Stimulated activated CD4-positive, alpha-beta T cell treated with anti-CD3 and anti-CD28 coated beads, Interleukin-1b, Interleukin-23, amount 100 ng/mL, for 1 hour (primary cell): Measurements from ENCODE around the gene RGS3.

Experiments
- DNase-seq, 2 donors: peaks; one replicate each; pipeline ENCODE4 v3.0.0-alpha.2; 2020; ENCODE audit warnings: low read depth in 2 of 2

Gene RGS3

GRCh38 chr9:113511856-113512761 is 48.6 kb downstream of the RGS3 start:
- peak; percentile 25 to 41 for DNase-seq

GRCh38 chr9:113513111-113513510 is 49.6 kb downstream of the RGS3 start:
- no peak for DNase-seq

GRCh38 chr9:113513536-113513935 is 50.0 kb downstream of the RGS3 start:
- DNase-seq, result no peak

- DNase-seq, result no peak
Measured at GRCh38 chr9:113514061-113514460, 50.5 kb downstream of the RGS3 start.

GRCh38 chr9:113514748-113515147 is 51.2 kb downstream of the RGS3 start:
- DNase-seq, result no peak

GRCh38 chr9:113515862-113516261 is 52.3 kb downstream of the RGS3 start:
- DNase-seq, result no peak

GRCh38 chr9:113516840-113517577 is 53.5 kb downstream of the RGS3 start:
- peak; percentile 29 to 50 for DNase-seq

- DNase-seq, result no peak
Measured at GRCh38 chr9:113519426-113520108, 56.0 kb downstream of the RGS3 start.

- DNase-seq, result peak; percentile 10 to 34
Measured at GRCh38 chr9:113520109-113520642, 56.6 kb downstream of the RGS3 start.

GRCh38 chr9:113521693-113522255 is 58.2 kb downstream of the RGS3 start:
- DNase-seq, result no peak

- DNase-seq, result no peak
Measured at GRCh38 chr9:113522419-113522818, 58.9 kb downstream of the RGS3 start.

- no peak for DNase-seq
Measured at GRCh38 chr9:113522858-113523257, 59.3 kb downstream of the RGS3 start.

- DNase-seq, result peak; percentile 32 to 36
Measured at GRCh38 chr9:113523421-113524141, 60.1 kb downstream of the RGS3 start.

- no peak for DNase-seq
Measured at GRCh38 chr9:113524468-113524867, 60.9 kb downstream of the RGS3 start.

GRCh38 chr9:113525205-113525604 is 61.7 kb downstream of the RGS3 start:
- DNase-seq, result no peak

- DNase-seq, result no peak
Measured at GRCh38 chr9:113525831-113526230, 62.3 kb downstream of the RGS3 start.

- DNase-seq, result no peak
Measured at GRCh38 chr9:113526231-113526746, 62.8 kb downstream of the RGS3 start.

- DNase-seq, result no peak
Measured at GRCh38 chr9:113526841-113527240, 63.3 kb downstream of the RGS3 start.

GRCh38 chr9:113528088-113528487 is 64.6 kb downstream of the RGS3 start:
- DNase-seq, result no peak

GRCh38 chr9:113528811-113529210 is 65.3 kb downstream of the RGS3 start:
- DNase-seq, result no peak
